HepG2 (cell line): ENCODE results near the gene MRAP.

Experiments
- CTCF ChIP-seq: sonication (generic); formaldehyde crosslinking; IDR thresholded peaks from 2 replicates; pipeline ENCODE4 v1.5.0; 2020; ENCODE audit warnings: mild to moderate bottlenecking, missing genetic modification reagents, moderate library complexity
- MAX ChIP-seq: IDR thresholded peaks from 2 replicates; pipeline ENCODE4 v1.6.1; 2012; ENCODE audit warnings: inconsistent platforms
- POLR2A ChIP-seq, 2 experiments: IDR thresholded peaks; 2 replicates each; pipeline ENCODE4 v1.6.1; 2011; ENCODE audit warnings: low read depth in 2 of 2, low read length in 2 of 2, mild to moderate bottlenecking in 1 of 2, moderate library complexity in 1 of 2; ENCODE audit not compliant: insufficient read depth in 1 of 2
- REST ChIP-seq, 2 experiments: IDR thresholded peaks; 2 replicates each; pipeline ENCODE4 v1.6.1; 2011 to 2012; ENCODE audit warnings: low read length in 2 of 2, borderline replicate concordance in 1 of 2, low read depth in 1 of 2, mild to moderate bottlenecking in 1 of 2, moderate library complexity in 1 of 2
- THAP8 ChIP-seq: sonication (generic); formaldehyde crosslinking; IDR thresholded peaks from 2 replicates; pipeline ENCODE4 v1.5.1; 2020; ENCODE audit warnings: missing genetic modification reagents, mild to moderate bottlenecking, borderline replicate concordance
- ZNF335 ChIP-seq: sonication (generic); formaldehyde crosslinking; IDR thresholded peaks from 2 replicates; pipeline ENCODE4 v1.4.0; 2020; ENCODE audit warnings: missing genetic modification reagents
- ZNF501 ChIP-seq: sonication (generic); formaldehyde crosslinking; IDR thresholded peaks from 2 replicates; pipeline ENCODE4 v1.5.1; 2020; ENCODE audit warnings: mild to moderate bottlenecking, moderate library complexity, missing genetic modification reagents
- ZSCAN29 ChIP-seq: sonication (generic); formaldehyde crosslinking; conservative IDR thresholded peaks from 2 replicates; pipeline ENCODE4 v1.4.0; 2020; ENCODE audit warnings: mild to moderate bottlenecking, missing genetic modification reagents

- TF ChIP-seq REST (IDR thresholded peaks at IDR 0.05; ENCODE audit: borderline replicate concordance in 1 of 2, low read depth in 1 of 2, low read length in 2 of 2): no peak
- TF ChIP-seq ZNF501: no peak
- no peak for TF ChIP-seq ZNF335 (CRISPR knock-in tag)
- no peak for TF ChIP-seq CTCF
- TF ChIP-seq POLR2A (IDR thresholded peaks at IDR 0.05; ENCODE audit: insufficient read depth in 1 of 2, low read depth in 2 of 2, low read length in 2 of 2): no peak
- TF ChIP-seq MAX: no peak
- no peak for TF ChIP-seq ZSCAN29 (CRISPR knock-in tag)
- TF ChIP-seq THAP8 (CRISPR knock-in tag): no peak
These were observed 50.1 kb downstream of the MRAP start for GRCh38 chr21:32348604-32349332.
